ENCODE results near the gene SULT2B1.

- TF ChIP-seq CTCF (conservative IDR thresholded peaks at IDR 0.05; ENCODE audit: low read depth, low read length) (no peak), POLR2A (IDR thresholded peaks at IDR 0.05; ENCODE audit: low read depth, low read length) (no peak), USF2 (IDR thresholded peaks at IDR 0.05; ENCODE audit: low read depth, low read length) (no peak), MXI1 (IDR thresholded peaks at IDR 0.05; ENCODE audit: borderline replicate concordance, low read depth, low read length) (no peak), RAD21 (IDR thresholded peaks at IDR 0.05; ENCODE audit: low read length) (no peak), RFX5 (IDR thresholded peaks at IDR 0.05; ENCODE audit: low read depth, low read length) (no peak), BHLHE40 (IDR thresholded peaks at IDR 0.05; ENCODE audit: low read depth, low read length) (no peak), MAFK (IDR thresholded peaks at IDR 0.05; ENCODE audit: low read depth, low read length) (no peak), NFE2L2 (IDR thresholded peaks at IDR 0.05; ENCODE audit: low read depth, low read length) (no peak), CEBPB (IDR thresholded peaks at IDR 0.05; ENCODE audit: low read depth, low read length) (no peak), FOS (IDR thresholded peaks at IDR 0.05; ENCODE audit: low read depth, low read length) (no peak)
Observed at GRCh38 chr19:48558018-48558684, 6.2 kb downstream of the SULT2B1 start.
